HG03064 (cell line): ENCODE data around the gene RSPO1.
"Not testable (repeated sequence)": the region's sequence is repeated elsewhere in the genome, so short reads cannot be mapped to it uniquely, and the experiment has no call there.

Experiments used
- ATAC-seq: cut with Tn5 transposase; IDR thresholded peaks from one replicate; pipeline ENCODE4 v1.9.1; 2021; ENCODE audit warnings: low read depth; ENCODE audit not compliant: unreplicated experiment

Gene RSPO1

DNA sequence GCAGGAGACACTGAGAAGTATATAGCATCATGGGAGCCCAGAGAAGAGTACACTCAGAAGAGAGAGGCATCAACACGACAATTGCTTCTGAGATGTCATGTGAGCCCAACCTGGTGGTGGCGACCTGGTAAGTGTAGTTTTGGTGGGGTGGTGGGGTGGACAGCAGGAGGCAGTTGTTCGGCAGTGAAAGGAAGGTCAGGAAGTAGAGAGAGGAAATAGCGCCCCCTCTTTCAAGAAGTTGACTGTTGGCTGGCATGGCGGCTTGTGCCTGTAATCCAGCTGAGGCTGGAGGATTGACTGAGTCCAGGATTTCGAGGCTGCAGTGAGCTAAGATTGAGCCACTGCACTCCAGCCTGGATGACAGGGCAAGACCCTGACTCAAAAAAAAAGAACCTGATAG, 12.6 kb downstream of the RSPO1 start:
- no peak for ATAC-seq

DNA sequence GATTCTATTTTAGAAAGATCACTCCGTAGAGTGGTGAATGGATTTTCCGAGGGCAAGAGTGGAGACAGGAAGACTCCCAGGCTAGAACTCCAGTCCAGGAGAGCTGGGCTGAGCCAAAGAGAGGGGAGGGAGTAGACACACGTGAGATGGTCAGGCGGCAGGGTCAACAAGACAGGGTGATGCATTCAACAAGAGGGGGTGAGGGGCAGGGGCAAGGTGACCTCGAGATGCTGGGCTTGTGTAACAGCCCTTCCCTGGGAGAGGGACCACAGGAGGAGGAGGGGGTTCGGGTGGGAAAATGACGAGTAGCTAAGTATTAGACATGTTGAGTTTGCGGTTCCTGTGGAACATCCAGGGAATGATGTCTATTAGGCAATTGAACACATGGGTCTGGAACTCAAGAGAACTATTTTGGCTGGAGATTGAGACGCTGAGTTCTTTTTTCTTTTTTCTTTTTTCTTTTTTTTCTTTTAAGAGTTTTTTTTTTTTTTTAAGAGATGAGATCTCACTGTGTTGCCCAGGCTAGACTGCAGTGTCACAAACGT, 13.3 kb downstream of the RSPO1 start:
- ATAC-seq, result no peak

DNA sequence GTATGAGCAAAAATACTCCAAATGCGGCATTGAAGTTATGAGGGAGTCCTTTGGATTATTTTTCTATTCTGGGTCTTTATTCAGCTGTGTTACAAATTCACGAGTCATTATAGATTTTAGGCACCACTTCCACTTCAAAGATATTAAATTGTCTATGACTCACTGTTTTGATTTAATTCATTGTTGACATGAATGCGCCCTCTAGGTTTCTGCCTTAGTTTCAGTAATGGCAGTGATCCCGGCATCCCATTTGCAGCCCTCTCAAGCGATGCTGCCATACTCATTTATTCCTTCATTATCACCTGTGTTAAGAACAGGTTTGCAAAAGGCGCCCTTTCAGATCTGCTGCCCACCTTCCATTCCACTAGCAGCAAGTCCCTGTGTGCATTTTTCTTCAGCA, 14.0 kb downstream of the RSPO1 start:
- no peak for ATAC-seq

DNA sequence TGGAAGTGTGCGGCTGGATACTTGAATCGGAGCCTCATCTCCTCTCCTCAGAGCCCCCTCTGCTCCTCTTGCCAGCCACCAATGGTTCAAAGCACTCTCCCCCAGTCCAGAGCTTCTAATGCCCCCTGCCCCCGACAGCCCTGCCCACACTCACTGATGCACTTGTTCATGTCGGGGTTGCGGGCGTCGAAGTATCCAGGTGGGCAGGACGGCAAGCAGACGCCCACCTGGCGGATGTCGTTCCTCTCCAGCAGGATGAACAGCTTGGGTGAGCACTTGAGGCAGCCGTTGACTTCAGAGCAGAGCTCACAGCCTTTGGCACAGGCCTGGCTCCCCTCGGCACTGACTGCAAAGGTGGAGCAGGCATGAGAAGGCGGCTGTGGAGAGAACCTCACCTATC, 18.4 kb downstream of the RSPO1 start:
- ATAC-seq, result no peak

DNA sequence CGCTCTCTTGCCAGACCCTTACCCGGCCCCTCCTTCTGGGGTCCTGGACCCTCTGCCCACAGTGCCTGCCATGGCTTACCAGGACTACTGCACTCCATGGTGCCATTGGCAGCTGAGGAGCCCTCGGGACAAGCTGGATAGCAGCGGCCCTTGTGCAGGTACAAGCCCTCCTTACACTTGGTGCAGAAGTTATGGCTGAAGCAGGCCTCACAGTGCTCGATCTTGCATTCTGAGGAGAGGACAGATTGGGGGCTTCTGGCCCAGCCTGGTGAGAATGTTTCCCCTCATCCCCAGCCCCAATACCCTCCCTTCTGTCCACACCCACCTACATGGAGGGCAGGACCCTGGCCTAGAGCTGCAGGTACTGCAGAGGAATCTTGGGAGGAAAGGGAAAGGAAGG, 20.6 kb downstream of the RSPO1 start:
- no peak for ATAC-seq

DNA sequence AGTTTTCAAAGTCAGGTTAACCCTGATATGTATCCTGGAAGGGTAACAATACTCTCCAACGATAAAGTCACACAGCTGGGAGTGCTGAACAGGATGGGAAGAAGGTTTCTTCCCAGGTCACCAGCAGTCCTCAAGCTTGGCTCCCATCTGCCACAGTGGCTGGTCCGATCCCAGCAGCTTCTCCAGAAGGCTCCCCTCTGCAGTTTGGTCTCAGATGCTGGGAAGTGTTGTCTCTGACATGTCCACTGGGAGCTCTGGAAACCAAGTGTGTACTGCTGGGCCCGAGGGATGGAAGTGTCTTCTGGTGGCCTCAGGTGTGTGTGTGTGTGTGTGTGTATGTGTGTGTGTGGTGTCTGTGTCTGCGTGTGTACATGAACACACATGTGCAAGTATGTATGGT, 22.5 kb downstream of the RSPO1 start:
- no peak for ATAC-seq

DNA sequence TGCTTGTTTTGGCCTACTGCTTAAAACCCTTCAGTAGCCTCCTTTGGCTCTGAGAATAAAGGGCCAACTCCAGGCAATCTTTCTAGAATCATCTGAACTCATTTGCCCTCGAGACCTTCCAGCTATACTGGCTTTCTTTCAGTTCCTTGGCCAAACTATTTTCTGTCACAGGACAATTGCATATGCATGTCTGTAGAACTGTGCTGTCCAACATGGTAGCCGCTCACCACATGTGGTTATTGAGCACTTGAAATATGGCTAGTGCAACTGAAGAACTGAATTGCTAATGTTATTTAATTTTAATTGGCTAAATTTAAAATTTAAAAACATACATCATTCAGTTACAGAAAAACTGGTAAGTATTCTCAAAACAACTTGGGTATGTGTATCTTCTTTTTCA, 24.7 kb downstream of the RSPO1 start:
- no peak for ATAC-seq

DNA sequence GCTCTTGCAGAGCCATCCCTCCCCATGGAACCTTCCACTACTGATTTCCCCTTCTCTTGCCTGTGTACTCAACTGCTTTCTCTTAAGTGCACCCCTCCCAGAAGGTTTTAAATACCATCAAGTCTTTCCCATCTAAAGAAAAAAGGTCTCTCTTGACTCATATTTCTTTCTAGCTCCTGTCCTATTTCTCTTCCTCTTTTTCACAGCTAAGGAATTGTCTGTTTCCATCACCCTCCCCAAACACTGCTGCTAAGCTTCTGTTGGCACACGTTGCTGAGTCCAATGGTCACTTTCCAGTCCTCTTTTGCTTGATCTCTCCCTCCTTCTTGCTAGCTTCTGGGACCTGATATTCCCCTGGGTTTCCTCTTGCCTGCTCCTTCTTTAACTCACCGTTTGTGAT, 25.7 kb downstream of the RSPO1 start:
- ATAC-seq, result no peak

DNA sequence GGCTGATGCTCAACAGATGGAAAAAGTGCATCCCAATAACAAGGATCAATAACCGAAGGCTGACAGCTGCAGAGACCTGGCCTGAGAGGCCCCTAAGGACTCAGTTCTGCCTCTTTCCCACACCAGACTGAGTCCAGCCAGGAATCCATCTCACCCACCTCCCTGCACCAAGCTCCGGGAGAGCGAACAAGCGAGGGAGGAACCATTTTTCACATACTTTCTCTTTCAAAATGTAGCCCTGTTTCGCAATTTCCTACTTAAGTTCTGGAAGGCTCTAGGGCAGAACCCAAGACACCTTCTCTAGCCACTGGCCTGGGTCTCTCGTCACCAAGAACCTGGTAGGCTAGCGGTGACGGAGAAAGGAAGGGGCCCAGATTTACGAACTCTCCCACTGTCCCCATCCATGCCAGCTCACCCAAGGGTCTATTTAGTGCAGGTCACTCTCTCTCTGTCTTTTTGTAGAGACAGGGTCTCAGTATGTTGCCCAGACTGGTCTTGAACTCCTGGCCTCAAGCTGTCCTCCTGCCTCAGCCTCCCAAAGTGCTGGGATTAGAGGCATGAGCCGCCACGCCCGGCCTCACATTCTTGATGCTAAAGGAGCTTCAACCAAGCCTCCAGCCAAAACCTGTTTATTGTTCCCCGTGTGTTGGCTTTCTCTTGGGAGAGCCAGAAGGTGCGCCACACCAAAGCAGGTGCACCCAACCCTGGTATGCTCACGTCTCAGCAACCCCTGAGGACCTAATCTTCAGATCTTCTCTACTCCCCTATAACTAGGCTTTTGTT, 28.0 kb downstream of the RSPO1 start:
- no peak for ATAC-seq

DNA sequence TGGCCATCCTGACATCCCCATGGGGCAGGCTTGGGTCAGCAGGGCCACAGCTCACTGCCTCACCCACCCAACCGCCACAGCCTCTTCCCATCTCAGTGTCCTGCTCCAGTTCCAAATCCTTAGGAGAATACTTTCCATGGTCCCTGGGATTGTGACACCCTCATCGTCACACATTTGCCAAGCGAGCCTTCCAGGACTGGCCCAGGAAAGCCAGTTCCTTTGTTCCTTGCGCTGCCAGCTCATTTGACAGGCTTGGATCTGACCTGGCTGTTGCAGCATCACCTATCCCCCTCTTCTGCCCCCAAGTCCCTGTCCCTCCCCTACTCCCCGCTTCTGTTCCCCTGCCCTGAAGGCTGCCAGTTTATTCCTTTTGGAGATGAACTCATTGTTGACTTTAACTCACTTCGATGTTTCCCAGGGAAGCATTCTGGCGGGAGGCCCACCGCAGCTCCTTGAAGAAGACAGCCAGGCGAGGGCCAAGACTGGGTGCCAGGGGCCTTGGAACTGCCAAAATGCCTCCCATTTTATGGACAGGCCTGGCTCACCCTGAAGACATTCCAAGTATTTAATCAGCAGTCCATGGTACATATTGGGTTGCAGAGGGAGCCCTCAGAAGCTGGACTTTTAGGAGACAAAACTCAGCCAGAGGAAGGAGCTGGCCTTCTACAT, 28.8 kb downstream of the RSPO1 start:
- no peak for ATAC-seq

DNA sequence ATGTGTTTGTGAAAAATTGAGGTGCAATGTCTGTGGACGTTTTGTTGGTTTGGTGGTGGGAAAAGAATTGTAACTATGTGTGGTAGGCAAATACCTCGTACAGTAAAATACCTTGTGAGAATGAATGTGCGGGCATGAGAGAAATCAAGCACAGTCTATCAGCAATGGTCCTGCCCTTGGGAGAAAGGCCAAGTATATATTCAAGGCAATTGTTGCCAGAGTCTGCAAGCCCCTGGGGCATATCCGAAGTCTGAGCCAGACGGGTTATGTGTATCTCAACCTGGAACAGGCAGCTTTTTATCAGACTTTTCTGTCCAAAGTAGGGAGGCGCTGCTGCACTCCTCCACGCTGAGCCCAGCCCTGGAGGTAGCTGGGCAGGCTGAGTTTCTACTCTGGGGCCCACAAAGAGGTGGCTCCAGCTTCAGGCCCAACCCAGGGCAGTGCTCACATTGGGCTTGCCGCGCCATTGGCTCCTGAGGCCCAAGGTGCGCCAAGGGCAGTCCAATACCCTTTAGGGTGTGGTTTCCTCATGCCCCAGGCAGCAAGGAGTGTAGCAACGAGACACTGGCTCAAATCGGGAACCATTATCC, 29.5 kb downstream of the RSPO1 start:
- no peak for ATAC-seq

DNA sequence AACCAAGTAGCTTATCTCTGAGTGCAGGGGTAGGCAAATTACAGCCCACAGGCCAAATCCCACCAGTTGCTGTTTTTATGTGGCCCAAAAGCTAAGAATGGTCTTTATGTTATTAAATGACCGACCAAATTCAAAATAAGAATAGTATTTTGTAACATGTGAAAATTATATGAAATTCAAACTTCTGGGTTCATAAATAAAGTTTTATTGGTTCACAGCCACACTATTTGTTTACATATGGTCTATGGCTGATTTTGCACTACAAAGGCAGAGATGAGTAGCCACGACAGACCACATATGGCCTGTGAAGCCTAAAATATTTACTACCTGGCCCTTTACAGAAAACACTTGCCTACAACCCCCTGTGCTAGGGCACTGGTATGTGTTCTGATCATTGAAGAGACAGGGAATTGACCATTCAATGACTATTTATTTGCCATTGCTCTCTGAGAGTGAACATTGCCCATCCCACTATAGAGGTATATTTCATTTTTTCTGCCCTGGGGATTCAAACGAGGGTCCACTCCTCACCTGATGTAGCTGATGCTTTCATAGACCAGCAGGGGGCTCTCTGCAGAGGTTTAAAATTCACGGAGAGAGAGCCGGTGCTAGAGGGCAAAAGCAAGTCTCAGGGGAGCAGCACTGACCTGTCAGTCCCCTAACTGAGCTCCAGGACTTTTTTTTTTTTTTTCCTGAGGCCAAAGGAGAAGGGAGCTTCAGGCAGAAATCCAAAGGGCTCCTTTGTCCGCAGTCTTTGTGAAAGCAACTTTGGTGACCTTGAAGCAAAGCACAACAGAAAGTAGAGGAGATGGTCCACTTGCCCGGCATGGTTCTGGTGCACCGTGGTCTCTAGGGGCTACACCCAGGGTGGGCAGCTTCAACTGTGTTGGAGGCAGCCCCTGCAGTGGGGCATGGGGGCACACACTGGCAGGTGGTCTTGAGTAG, 31.7 kb downstream of the RSPO1 start:
- ATAC-seq, result no peak

DNA sequence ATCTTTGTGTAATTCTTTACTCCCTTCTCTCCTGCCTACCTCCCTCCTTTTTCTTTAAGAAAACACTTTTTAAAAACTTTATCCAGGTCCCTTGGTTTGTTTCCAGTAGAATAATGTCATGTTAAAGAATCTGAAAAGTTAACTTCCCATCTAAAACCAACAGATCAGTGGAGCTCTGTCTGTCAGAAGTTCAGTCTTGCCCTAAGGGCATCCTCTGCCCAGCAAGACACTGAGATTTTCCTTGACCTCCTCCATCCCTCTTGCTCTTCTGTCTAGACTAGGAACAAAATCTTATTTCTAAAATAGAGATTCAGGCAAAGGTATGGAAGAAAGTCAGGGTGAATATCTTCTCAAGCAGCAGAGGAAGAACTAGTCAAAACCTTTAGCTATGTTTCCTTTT, 33.3 kb downstream of the RSPO1 start:
- no peak for ATAC-seq

DNA sequence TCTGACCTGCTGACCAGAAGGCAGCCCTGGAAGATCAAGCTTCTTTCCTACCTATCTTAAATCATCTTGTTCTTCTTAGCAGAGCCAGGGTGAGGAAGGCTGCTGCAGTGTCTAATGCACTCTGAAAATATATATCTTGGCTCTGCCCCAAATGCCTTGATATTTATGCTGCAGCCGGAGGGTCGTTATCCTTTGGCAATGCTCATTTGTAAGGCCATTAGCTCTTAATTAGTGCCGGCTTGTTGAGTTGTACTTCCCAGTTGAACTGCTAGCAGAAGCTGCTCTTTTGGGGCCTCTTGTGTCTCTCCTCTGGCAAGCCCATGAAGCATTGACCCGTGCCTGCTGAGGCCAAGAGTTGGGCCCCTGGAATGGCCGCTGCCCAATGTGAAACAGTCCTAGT, 34.8 kb downstream of the RSPO1 start:
- ATAC-seq, result no peak

DNA sequence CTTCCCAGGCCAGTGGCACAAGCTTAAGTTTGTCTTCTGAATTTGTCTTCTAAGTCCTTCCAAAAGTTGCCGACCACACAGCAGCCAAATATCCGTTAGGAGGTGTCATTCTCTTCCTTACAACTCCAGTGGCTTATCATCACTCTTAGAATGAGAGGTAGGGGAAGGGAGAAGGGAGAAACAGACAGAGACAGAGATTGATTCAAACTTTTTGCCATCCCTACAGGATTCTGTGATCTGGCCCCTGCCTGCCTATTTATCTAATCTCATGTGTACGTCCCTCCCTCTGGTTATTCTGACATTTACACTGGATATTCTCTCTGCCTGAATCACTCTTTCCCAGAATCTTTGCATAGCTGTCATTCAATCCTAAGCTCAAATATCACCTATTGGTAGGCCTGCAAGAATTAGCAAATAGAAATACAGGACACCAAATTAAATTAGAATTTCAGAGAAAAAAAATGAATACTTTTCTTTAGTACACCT, 38.5 kb downstream of the RSPO1 start:
- no peak for ATAC-seq

DNA sequence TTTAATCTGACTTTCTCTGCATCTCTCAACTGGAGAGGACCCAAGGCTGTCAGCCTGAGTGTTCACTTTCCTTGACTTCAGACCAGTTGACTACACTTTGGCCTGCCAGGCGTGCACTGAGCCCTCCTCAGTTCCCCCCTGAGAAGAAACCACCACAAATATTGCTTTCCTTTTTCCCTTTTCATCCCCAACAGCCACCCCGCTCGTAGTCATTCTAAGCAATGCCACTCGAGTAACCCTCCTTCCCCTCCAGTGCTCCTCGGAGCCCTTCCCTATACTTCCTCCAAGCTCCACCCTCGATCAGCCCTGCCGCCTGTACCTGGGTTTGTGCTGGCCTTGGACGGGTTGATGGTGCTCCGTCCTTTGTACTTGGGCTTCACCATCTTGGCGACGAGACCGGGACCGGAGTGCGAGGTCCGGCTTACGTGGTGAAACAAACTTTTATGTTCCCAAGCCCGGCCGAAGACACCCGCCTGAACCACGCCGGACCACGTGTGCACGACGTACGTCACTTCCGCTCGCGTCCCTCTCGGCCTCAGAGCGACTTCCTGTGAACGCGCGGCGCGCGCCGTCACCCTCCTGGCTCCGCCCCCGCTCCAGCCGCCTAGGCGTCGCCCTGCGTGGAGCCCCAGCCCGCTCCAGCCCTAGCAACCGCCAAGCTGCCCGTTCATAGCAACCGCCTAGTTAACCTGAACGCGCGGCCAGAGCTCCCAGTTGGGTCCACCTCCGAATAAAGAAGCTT, 39.1 kb downstream of the RSPO1 start, which contains the start of gene GNL2:
Gene GNL2 (minus strand): TSS at position 498 of the 742 bp plus-strand sequence. CDS start 115 bp downstream, at position 383.
- peak; percentile 83 for ATAC-seq

DNA sequence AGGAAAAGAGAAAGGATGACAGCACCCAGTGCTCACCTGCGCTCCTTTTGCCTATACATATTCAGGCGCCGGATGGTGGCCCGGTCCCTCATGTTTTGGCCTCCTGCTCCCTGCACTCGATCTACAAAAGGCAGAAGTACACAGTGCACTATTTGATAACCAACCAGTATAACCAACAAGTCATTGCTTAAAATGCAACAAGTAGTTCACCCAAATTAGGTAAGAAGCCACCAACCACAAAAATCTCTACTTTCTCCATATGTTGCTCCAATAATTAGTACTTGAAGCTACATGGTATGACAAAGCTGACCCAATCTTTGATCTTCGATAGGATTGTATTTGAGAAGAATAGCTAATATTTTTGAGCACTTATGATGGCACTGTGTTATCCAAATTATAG, 41.0 kb downstream of the RSPO1 start:
- no peak for ATAC-seq

DNA sequence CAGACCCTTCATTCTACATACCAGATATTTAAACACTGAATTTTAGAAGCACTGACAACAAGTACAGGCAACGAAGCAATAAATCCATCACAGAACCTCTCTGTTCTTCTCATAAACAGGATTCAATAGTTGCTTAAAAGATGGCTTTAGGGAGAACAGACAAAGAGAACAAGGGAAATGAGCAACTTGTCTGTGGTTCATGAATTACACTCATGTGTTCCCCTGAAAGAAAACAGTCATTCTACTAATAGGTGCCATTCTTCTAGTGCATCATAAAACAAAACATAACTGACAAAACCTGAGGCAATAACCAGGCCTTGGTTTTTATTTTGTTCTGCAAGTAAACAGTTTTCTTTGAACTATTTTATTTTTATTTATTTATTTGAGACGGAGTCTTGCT, 45.8 kb downstream of the RSPO1 start:
- ATAC-seq, result no peak

DNA sequence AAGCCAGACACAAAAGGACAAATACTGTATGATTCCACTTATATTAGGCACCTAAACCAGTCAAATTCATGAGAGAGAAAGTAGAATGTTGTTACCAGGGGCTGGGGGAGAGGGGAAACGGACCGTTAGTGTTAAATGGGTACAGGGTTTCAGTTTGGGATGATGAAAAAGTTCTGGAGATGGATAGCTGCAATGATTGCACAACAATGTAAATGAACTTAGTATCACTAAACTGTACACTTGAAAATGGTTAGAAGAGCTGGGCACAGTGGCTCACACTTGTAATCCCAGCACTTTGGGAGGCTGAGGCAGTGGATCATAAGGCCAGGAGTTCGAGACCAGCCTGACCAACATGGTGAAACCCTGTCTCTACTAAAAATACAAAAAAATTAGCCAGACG, 50.1 kb downstream of the RSPO1 start:
- ATAC-seq, result not testable (repeated sequence)

DNA sequence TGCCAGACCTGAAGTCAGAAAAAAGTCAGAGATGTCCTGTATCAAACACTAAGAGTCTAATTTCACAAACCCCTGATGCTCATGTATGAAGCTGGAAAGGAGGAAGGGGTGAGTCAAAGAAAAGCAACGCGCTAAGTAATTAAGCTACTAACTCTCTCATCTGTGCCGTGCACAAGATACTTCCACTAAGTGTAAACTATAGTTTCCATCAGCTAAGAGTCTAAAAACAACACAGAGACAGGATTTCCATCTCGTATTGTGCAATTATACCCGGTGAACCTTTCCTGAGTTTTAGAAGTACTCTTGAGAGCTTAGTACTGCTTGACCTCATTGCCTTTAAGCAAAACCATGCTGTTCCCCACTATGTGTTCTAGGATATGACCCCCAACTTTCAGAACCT, 59.0 kb downstream of the RSPO1 start:
- ATAC-seq, result no peak
